ENCODE measurements around the gene USF1. TPM values are rescaled to one million over a fixed set of nuclear protein-coding genes. Genes with fewer than 3 reads are reported as not detected.

Gene USF1
- total and polyA plus RNA-seq, 9 of the 15 experiments (the other 6 are each of a cell fraction or from before 2014, with no cell fraction given): 7.4 to 60.2 (median 54.2) TPM

DNA sequence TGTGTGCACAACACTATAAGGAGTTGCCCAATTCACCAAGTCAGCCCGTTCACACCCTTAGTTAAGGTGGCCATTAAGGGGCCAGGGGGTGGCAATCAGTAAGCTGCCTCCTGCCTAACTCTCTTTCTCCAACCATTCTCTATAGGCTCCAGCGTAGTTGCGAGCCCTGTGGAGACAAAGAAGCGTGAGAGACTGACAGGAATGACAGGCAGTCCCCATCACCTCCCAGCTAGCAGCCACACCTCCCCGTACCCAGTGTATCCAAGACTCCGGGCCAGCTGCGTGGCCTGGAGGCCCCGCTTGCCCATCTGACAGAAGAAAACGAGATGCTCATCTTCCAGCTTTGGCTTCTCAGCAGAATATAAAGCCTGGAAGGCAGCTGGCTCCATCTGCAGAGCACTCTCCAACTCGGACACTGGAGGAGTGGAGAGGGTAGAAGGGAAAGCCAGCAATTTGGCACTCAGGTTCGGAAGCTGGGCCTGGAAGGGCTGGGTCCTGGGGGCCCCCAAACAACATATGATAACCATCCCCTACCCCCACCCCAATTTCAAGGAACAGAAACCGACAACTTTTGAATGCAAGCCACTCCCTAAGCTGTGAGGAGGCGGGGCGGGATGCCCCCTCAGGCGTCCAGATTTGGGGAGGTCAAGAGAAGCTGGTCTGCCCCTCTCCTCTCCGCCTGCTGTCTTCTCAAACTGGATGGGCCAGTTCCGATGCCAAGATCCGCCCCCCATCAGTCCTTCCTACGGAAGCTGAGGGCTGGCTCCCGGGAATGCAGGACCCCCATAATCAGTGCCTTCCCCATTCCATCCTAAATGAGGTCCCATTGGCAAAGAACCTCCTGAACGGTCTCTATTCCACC lies 7.9 kb downstream of the USF1 start:
- Histone ChIP-seq H3K4me2 (ENCODE audit: insufficient read depth, low read length) (no peak overlapping the region), H3K9me1 (ENCODE audit: control insufficient read depth, insufficient read depth, low read length) (no peaks in the 10 kb centered on the region), H3K27me3 (ENCODE audit: control insufficient read depth in 2 of 2, insufficient read depth in 2 of 2, low read length in 2 of 2) (no peaks in the 10 kb centered on the region), H3K79me2 (ENCODE audit: control insufficient read depth, insufficient read depth, low read length) (no peaks in the 10 kb centered on the region), H2AFZ (ENCODE audit: low read depth, low read length) (no peak overlapping the region), H3K4me1 (replicated peaks in 1 of 2; ENCODE audit: control insufficient read depth in 2 of 2, insufficient read depth in 2 of 2, low read length in 2 of 2) (peaks cover 4 to 5% of the 10 kb centered on the region in 2 experiments; a peak in 3 of 5 replicates), H3K9me3 (replicated peaks; ENCODE audit: control insufficient read depth, insufficient read depth, low read depth, low read length) (no peaks in the 10 kb centered on the region), H3K4me3 (no peak overlapping the region), H3K27ac (ENCODE audit: extremely low read depth, low read depth, low read length) (no peak overlapping the region), H4K20me1 (replicated peaks; ENCODE audit: control insufficient read depth, insufficient read depth, low read length) (no peaks in the 10 kb centered on the region), H3K9ac (ENCODE audit: insufficient read depth in 1 of 2, low read depth in 2 of 2, low read length in 2 of 2) (no peak overlapping the region), H3K36me3 (ENCODE audit: control insufficient read depth, insufficient read depth, low read length) (peaks cover 43% of the 10 kb centered on the region)
- 75% methylated on average over 21 of the region's 21 CpGs for WGBS (ENCODE audit: insufficient coverage, low coverage, missing lambda C conversion rate)
- DNase-seq (ENCODE audit: extremely low read depth in 1 of 4, low spot score in 3 of 4) (no peak), FAIRE-seq (no peak), ATAC-seq (no peak)
- POLR2A ChIA-PET: interaction anchor here (0.6 to 2.1 kb wide), 4 partner anchors 10 to 104 kb away, joined by 3 to 8 read pairs (median 3); partner anchors contain the start of gene F11R
- CTCF ChIA-PET (ENCODE audit: low intra/inter-chr PET ratio): no interaction called here
- TF ChIP-seq DEAF1 (CRISPR knock-in tag; IDR thresholded peaks at IDR 0.05) (no peak), TCF3 (CRISPR knock-in tag; IDR thresholded peaks at IDR 0.05) (no peak), HNRNPL (IDR thresholded peaks at IDR 0.05; ENCODE audit: low read depth, low read length) (no peak), RAD21 (CRISPR knock-in tag; conservative IDR thresholded peaks at IDR 0.05 in 1 of 2, IDR thresholded peaks at IDR 0.05 in 1 of 2) (no peak), ZBTB1 (CRISPR knock-in tag; IDR thresholded peaks at IDR 0.05; ENCODE audit: borderline replicate concordance, low read depth) (no peak), ZNF217 (CRISPR knock-in tag; IDR thresholded peaks at IDR 0.05) (no peak), MEF2D (tag; conservative IDR thresholded peaks at IDR 0.05; ENCODE audit: low read depth) (no peak), MAFK (IDR thresholded peaks at IDR 0.05; ENCODE audit: low read length) (no peak), NR2C1 (IDR thresholded peaks at IDR 0.05) (no peak), NR2C1 (tag; IDR thresholded peaks at IDR 0.05) (no peak), CAMTA2 (CRISPR knock-in tag; conservative IDR thresholded peaks at IDR 0.05) (no peak)
- TF ChIP-seq, protein P1, sequence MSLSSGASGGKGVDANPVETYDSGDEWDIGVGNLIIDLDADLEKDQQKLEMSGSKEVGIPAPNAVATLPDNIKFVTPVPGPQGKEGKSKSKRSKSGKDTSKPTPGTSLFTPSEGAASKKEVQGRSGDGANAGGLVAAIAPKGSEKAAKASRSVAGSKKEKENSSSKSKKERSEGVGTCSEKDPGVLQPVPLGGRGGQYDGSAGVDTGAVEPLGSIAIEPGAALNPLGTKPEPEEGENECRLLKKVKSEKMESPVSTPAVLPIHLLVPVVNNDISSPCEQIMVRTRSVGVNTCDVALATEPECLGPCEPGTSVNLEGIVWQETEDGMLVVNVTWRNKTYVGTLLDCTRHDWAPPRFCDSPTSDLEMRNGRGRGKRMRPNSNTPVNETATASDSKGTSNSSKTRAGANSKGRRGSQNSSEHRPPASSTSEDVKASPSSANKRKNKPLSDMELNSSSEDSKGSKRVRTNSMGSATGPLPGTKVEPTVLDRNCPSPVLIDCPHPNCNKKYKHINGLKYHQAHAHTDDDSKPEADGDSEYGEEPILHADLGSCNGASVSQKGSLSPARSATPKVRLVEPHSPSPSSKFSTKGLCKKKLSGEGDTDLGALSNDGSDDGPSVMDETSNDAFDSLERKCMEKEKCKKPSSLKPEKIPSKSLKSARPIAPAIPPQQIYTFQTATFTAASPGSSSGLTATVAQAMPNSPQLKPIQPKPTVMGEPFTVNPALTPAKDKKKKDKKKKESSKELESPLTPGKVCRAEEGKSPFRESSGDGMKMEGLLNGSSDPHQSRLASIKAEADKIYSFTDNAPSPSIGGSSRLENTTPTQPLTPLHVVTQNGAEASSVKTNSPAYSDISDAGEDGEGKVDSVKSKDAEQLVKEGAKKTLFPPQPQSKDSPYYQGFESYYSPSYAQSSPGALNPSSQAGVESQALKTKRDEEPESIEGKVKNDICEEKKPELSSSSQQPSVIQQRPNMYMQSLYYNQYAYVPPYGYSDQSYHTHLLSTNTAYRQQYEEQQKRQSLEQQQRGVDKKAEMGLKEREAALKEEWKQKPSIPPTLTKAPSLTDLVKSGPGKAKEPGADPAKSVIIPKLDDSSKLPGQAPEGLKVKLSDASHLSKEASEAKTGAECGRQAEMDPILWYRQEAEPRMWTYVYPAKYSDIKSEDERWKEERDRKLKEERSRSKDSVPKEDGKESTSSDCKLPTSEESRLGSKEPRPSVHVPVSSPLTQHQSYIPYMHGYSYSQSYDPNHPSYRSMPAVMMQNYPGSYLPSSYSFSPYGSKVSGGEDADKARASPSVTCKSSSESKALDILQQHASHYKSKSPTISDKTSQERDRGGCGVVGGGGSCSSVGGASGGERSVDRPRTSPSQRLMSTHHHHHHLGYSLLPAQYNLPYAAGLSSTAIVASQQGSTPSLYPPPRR (CRISPR knock-in tag; IDR thresholded peaks at IDR 0.05; ENCODE audit: borderline replicate concordance): no peak
- no TSS peak for BruUV-seq (replicated peaks)
- intact Hi-C loops (cut with micrococcal nuclease): no loop called here
- in situ Hi-C loops (cut with MboI): no loop called here
